Upper lobe of right lung (tissue), 1 donor: ENCODE measurements around the gene MTRF1L. TPM values are rescaled to one million over a fixed set of nuclear protein-coding genes. Genes with fewer than 3 reads are reported as not detected.

Experiments
- ATAC-seq: fragments of 200-7000 bp; cut with Tn5 transposase; one replicate; pipeline ENCODE4 v1.9.1; 2020; ENCODE audit warnings: mild to moderate bottlenecking, moderate library complexity
- DNase-seq: peaks from one replicate; pipeline ENCODE4 v3.0.0-alpha.2; 2020
- H3K27ac ChIP-seq: fragments of 200-600 bp; one replicate; pipeline ENCODE4 v1.8.0; 2022
- H3K27me3 ChIP-seq: fragments of 200-600 bp; one replicate; pipeline ENCODE4 v1.8.0; 2022; ENCODE audit warnings: mild to moderate bottlenecking
- H3K36me3 ChIP-seq: fragments of 200-600 bp; one replicate; pipeline ENCODE4 v1.8.0; 2022
- H3K4me1 ChIP-seq: fragments of 200-600 bp; one replicate; pipeline ENCODE4 v1.8.0; 2022
- H3K4me3 ChIP-seq: fragments of 200-600 bp; one replicate; pipeline ENCODE4 v1.8.0; 2022; ENCODE audit warnings: mild to moderate bottlenecking
- H3K9me3 ChIP-seq: fragments of 200-600 bp; one replicate; pipeline ENCODE4 v1.8.0; 2022
- intact Hi-C: fragments of 100-400 bp; cut with DNase I; formaldehyde crosslinking; loops from one replicate; pipeline ENCODE4 v1.11.0; 2022
- total RNA-seq: library from RNA; stranded (reverse); fragmentation: NEBNext Ultra II Directional; extraction: Animal tissue kit (Norgen Biotek cat#: 25700); gene quantifications from one replicate; pipeline ENCODE4 v1.2.1, GENCODE V29; 2021
- TF ChIP-seq, protein P1 (sequence below): fragments of 200-600 bp; IDR thresholded peaks from one replicate; pipeline ENCODE4 v1.8.0; 2022; ENCODE audit warnings: antibody characterized with exemption
- donor health status: DM: no; HTN: yes; CAD: no; lungs with severe emphysema.

Gene MTRF1L
- total RNA-seq, 1 donor from 2014 or later = 17.9 TPM

DNA sequence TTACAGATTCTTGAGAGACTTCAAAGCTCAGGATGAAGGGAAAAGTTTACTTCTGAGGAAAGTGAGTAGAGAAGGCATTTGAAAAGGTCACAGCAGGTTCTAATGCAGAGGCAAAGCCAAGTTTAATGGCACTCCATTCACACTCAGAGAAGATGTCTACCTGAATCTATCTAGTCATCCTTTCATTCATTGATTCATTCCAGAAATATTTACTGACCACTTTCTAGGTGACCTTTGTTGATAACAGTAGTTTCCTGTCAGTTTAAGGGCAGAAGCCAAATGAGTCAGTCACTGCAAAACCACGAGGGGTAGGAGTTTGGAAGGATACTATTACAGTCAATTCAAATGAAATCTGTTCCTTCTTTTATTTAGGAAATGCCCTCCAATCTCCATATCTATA lies 50.5 kb downstream of the MTRF1L start:
- Histone ChIP-seq H3K36me3 (no peaks in the 10 kb centered on the region), H3K27ac (no peak overlapping the region), H3K4me3 (no peak overlapping the region), H3K9me3 (no peaks in the 10 kb centered on the region), H3K27me3 (peaks cover 2% of the 10 kb centered on the region), H3K4me1 (no peaks in the 10 kb centered on the region)
- ATAC-seq (no peak), DNase-seq (no peak)
- intact Hi-C loops = no loop called here
- TF ChIP-seq, protein P1, sequence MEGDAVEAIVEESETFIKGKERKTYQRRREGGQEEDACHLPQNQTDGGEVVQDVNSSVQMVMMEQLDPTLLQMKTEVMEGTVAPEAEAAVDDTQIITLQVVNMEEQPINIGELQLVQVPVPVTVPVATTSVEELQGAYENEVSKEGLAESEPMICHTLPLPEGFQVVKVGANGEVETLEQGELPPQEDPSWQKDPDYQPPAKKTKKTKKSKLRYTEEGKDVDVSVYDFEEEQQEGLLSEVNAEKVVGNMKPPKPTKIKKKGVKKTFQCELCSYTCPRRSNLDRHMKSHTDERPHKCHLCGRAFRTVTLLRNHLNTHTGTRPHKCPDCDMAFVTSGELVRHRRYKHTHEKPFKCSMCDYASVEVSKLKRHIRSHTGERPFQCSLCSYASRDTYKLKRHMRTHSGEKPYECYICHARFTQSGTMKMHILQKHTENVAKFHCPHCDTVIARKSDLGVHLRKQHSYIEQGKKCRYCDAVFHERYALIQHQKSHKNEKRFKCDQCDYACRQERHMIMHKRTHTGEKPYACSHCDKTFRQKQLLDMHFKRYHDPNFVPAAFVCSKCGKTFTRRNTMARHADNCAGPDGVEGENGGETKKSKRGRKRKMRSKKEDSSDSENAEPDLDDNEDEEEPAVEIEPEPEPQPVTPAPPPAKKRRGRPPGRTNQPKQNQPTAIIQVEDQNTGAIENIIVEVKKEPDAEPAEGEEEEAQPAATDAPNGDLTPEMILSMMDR = no peak

DNA sequence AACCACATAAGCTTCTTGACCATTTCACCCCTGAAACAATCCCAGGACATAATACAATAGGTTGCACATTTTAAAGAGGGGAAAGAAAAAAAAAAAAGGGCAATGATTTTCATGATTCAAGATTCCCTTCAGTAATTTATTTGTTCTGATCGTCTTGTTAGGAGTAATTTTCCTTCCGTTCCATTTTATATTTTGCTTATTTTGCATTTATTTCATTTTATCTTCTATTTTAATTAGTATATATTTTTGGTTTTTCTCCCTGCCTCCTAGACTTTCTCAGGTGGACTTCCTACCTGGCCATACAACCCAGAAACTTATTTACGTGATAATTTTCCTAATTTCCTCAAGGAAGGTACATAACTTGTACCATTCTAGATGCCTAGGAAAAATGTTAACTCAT lies 52.3 kb downstream of the MTRF1L start:
- DNase-seq = no peak

DNA sequence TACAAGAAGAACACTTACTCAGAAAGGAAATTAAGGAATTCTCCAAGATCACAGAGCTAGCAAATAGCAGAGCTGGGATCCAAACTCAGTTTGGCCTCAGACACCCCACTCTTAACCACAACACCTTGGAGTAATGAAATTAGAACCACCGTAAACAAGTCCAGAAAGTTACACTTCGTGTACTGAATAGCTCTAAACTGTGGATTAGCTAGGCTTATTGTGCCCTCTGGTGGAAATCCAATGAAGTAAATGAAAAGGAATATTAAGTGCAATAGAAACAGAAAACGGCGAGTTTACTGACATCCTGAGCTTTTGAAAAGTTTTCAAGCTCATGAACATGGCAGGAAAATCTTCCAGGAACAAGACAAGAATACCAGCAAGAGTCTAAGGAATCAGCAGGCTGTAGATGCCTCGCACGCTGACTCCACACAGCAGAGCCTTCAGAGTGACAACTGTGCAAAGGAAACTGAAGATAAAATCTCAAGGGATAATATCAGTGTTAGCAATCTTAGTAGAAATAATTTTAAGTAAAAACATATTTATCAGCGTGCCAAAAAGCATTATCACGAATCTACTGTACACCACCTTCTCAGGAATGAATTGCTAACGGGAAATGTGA lies 54.2 kb downstream of the MTRF1L start:
- TF ChIP-seq, protein P1 = peak; percentile 63
- no peaks in the 10 kb centered on the region for H3K4me1 ChIP-seq
- peaks cover 2% of the 10 kb centered on the region for H3K27me3 ChIP-seq
- ATAC-seq (peak; percentile 70), DNase-seq (no peak)
- intact Hi-C loops = no loop called here
- no peak overlapping the region for H3K27ac ChIP-seq
- H3K9me3 ChIP-seq = no peaks in the 10 kb centered on the region
- no peak overlapping the region for H3K4me3 ChIP-seq
- H3K36me3 ChIP-seq = no peaks in the 10 kb centered on the region

More for the DNA sequence above, 52.3 kb downstream of the MTRF1L start:
- ATAC-seq = no peak
- TF ChIP-seq, protein P1 = no peak
- intact Hi-C loops = no loop called here
- H3K36me3 ChIP-seq = no peaks in the 10 kb centered on the region
- peaks cover 2% of the 10 kb centered on the region for H3K27me3 ChIP-seq
- no peaks in the 10 kb centered on the region for H3K9me3 ChIP-seq
- H3K4me3 ChIP-seq = no peak overlapping the region
- no peaks in the 10 kb centered on the region for H3K4me1 ChIP-seq
- H3K27ac ChIP-seq = no peak overlapping the region

DNA sequence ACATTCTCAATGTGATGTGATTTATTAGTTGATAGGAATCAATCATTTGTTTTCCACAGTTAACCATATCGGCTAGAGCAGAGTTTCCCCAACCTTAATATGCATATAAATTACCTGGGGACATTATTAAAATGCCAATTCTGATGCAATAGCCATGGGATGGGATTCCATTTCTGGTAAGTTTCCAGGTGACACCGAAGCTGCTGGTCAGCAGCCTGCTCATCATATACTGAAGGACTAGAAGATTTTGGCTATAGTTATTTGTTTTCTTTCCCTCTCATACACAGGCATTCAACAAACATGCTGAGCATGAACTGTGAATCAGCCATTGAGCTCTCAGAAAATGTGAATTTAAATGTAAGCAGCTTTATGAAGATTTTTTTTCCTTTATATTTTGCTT lies 55.5 kb downstream of the MTRF1L start:
- no peaks in the 10 kb centered on the region for H3K4me1 ChIP-seq
- H3K9me3 ChIP-seq = no peaks in the 10 kb centered on the region
- H3K4me3 ChIP-seq = no peak overlapping the region
- no peaks in the 10 kb centered on the region for H3K27me3 ChIP-seq
- TF ChIP-seq, protein P1 = no peak
- no peaks in the 10 kb centered on the region for H3K36me3 ChIP-seq
- H3K27ac ChIP-seq = no peak overlapping the region
- intact Hi-C loops = no loop called here
- DNase-seq (no peak), ATAC-seq (no peak)

DNA sequence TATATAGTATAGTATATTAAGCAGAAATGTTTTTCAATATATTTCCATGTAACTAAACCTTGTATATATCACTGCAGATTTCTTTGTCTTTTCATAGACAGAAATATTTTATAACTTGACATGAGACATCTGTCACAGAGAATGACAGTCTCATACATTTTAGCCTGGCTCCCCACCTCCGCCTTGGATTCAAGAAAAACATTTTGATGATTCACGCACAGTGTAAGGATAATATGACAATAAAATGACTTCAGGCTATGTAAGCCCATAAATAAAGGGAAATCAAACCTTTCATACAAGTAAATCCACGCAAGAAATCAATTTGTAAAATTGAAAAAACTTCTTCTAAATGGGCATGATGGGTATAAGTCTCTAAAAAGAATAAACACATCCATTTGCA lies 56.0 kb downstream of the MTRF1L start:
- no peak for ATAC-seq
- Histone ChIP-seq H3K27ac (no peak overlapping the region), H3K4me3 (no peak overlapping the region), H3K4me1 (no peaks in the 10 kb centered on the region), H3K27me3 (no peaks in the 10 kb centered on the region), H3K9me3 (no peaks in the 10 kb centered on the region), H3K36me3 (no peaks in the 10 kb centered on the region)
- DNase-seq = no peak
- TF ChIP-seq, protein P1 = no peak
- intact Hi-C loops = no loop called here
